GM18907 (cell line): ENCODE data around the gene MAPK4.
"Not testable (repeated sequence)": the region's sequence is repeated elsewhere in the genome, so short reads cannot be mapped to it uniquely, and the experiment has no call there.

Experiments used
- ATAC-seq: cut with Tn5 transposase; IDR thresholded peaks from one replicate; pipeline ENCODE4 v1.9.1; 2021; ENCODE audit warnings: mild to moderate bottlenecking, moderate library complexity; ENCODE audit not compliant: unreplicated experiment

The MAPK4 gene

GRCh38 chr18:50573679-50574078 lies 13.8 kb downstream of the MAPK4 start:
- no peak for ATAC-seq

- ATAC-seq, result no peak
Measured at GRCh38 chr18:50578030-50578429, 18.1 kb downstream of the MAPK4 start.

- ATAC-seq, result no peak
Measured at GRCh38 chr18:50578651-50579050, 18.8 kb downstream of the MAPK4 start.

- no peak for ATAC-seq
Measured at GRCh38 chr18:50579061-50579774, 19.3 kb downstream of the MAPK4 start.

- ATAC-seq, result no peak
Measured at GRCh38 chr18:50581517-50581916, 21.6 kb downstream of the MAPK4 start.

- ATAC-seq, result no peak
Measured at GRCh38 chr18:50582500-50582899, 22.6 kb downstream of the MAPK4 start.

GRCh38 chr18:50586710-50587109 lies 26.8 kb downstream of the MAPK4 start:
- no peak for ATAC-seq

GRCh38 chr18:50590593-50590992 lies 30.7 kb downstream of the MAPK4 start:
- no peak for ATAC-seq

- ATAC-seq, result no peak
Measured at GRCh38 chr18:50594012-50594411, 34.1 kb downstream of the MAPK4 start.

- no peak for ATAC-seq
Measured at GRCh38 chr18:50594942-50595341, 35.1 kb downstream of the MAPK4 start.

GRCh38 chr18:50602466-50602865 lies 42.6 kb downstream of the MAPK4 start:
- ATAC-seq, result no peak

- ATAC-seq, result no peak
Measured at GRCh38 chr18:50606609-50607008, 46.7 kb downstream of the MAPK4 start.

GRCh38 chr18:50607378-50607926 lies 47.6 kb downstream of the MAPK4 start:
- ATAC-seq, result no peak

- not testable (repeated sequence) for ATAC-seq
Measured at GRCh38 chr18:50609171-50609570, 49.3 kb downstream of the MAPK4 start.

- no peak for ATAC-seq
Measured at GRCh38 chr18:50610349-50610748, 50.5 kb downstream of the MAPK4 start.

- no peak for ATAC-seq
Measured at GRCh38 chr18:50611529-50611941, 51.6 kb downstream of the MAPK4 start.

- ATAC-seq, result no peak
Measured at GRCh38 chr18:50614838-50615237, 55.0 kb downstream of the MAPK4 start.

- no peak for ATAC-seq
Measured at GRCh38 chr18:50616484-50617048, 56.7 kb downstream of the MAPK4 start.

- no peak for ATAC-seq
Measured at GRCh38 chr18:50619861-50620275, 60.0 kb downstream of the MAPK4 start.

GRCh38 chr18:50620319-50620718 lies 60.4 kb downstream of the MAPK4 start:
- ATAC-seq, result no peak

- ATAC-seq, result no peak
Measured at GRCh38 chr18:50621366-50621765, 61.5 kb downstream of the MAPK4 start.

- ATAC-seq, result no peak
Measured at GRCh38 chr18:50622320-50622719, 62.4 kb downstream of the MAPK4 start.
